ENCODE results near the gene DGKB.

The DGKB gene

GRCh38 chr7:14902589-14903067 lies at the start of gene DGKB:
Gene DGKB, minus strand, starts transcription at chr7:14902751.
- DNase-seq, result no peak

- no peak for DNase-seq
Observed at GRCh38 chr7:14950013-14950412, 47.5 kb upstream of the DGKB start.

DNA sequence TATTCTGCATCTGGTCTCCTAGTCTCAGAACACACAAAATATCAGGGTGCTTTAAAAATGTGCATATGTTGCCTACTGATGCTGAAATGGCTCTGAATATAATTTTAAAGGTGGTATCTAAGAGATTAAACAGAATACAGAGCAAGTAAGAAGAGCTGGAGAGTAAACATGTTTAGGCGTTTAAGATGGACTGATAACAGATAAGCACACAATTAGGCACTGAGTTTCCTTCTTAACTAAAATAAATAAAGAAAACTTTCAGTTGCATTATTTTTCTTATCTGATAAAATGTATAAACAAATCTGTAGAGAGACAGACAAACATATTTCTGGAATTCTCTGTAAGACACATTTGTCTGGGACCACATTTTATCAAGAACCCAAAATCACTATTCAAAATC lies 35.6 kb upstream of the DGKB start:
- no peak for DNase-seq

DNA sequence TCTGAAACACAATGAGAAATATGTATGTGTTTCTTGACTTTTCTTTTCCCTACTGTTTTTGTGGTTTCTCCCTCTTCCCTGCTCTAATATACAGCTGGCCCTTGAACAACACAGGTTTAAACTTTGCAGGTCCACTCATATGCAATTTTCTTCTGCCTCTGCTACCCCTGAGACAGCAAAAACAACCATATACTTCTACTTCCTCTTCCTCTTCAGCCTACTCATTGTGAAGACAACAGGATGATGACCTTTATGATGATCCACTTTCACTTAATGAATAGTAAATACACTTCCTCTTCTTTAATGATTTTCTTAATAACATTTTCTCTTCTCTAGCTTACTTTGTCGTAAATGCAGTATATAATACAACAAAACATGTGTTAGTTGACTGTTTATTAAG lies 35.0 kb upstream of the DGKB start:
- no peak for DNase-seq

- DNase-seq, result no peak
Observed at GRCh38 chr7:14936554-14936953, 34.0 kb upstream of the DGKB start.

GRCh38 chr7:14934839-14935238 lies 32.3 kb upstream of the DGKB start:
- no peak for DNase-seq

DNA sequence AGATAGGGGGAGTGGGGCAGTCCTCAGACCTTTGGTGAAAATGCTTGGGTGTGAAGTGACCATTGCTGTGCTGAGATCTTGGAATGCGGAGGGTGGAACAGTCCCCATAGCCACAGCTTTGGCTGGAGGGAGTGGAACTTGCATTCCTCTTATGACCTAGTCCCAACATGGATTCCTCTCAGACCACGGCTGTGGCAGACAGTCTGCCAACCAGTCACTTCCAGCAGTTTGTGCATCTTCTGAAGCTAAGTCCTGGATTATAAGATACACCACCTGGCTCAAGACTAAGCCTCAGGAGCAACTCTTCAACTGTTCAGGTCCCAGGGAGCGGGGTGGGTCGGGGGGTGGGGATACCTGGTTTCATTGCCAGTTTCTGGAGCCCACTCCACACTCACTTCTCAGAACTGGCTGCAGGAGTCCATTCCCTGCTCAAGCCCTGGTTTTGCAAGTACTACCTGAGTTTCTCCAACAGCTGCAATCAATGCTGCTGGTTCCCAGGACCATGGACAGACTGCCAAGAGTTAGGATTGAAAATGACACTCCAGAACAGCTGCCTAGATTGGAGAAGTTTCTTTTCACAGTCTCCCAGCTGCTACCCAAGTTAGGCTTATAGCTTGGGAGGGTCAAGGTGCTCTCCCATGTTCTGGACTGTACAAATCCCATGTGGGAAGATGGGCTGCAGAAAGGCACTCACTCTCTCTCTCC lies 29.1 kb upstream of the DGKB start:
- DNase-seq, result no peak

- no peak for DNase-seq
Observed at GRCh38 chr7:14924398-14924797, 21.8 kb upstream of the DGKB start.

DNA sequence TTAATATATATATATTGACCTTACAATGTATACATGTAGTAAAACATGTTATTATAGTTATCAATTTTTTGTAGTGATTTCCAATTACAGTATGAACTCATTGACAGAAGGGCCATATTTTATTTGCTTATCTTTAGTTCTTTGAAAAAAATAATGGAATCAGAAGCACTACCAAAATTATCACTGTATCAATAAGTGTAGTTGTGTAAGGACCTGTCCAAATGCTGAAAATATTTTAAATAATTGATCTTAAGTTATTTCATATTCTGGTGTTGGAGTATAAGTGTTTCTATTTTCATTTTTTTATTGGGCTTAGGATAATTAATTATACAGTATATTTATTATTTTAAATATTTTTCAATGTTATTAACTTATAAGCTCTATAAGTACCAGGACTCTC lies 8.5 kb upstream of the DGKB start:
- DNase-seq, result no peak

DNA sequence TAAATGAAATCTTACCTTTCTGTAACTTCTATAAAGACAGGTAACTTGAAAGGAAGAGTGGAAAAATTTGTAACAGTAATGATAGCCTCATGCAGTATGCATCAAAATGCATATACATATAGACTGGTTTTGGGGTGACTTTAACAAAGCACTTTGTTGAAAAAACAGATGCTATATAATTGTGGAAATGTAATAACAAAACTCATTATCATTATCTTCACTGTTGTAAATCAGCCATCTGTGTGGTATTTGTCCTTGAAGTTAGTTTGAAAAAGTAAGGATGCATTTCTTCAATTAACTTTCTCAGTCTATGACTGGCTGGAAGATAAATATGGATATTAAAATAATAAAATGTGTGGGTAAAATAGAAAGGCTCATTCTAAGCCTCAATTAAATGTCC lies 6.1 kb upstream of the DGKB start:
- DNase-seq, result no peak

DNA sequence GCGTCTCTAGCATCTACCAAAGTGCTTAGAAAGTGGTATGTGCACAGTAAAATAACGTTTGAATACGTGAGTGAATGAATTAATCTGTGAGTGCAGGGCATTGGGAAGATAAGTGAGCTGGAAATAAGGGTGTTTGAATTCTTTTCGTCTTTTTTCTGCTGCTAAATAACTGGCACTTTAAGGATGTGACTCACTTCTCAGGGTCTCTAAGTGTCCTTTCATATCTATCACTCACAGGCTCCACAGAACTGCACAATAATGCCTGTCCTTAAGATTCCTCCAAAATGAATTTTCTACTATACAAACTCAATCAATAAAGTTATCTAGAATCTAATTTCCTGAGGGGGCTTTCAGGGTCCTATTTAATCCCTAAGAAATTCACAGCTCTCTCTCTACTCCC lies 3.2 kb upstream of the DGKB start:
- no peak for DNase-seq

- DNase-seq, result no peak
Observed at GRCh38 chr7:14900051-14900450, 2.5 kb downstream of the DGKB start.

- DNase-seq, result no peak
Observed at GRCh38 chr7:14899030-14899429, 3.5 kb downstream of the DGKB start.

DNA sequence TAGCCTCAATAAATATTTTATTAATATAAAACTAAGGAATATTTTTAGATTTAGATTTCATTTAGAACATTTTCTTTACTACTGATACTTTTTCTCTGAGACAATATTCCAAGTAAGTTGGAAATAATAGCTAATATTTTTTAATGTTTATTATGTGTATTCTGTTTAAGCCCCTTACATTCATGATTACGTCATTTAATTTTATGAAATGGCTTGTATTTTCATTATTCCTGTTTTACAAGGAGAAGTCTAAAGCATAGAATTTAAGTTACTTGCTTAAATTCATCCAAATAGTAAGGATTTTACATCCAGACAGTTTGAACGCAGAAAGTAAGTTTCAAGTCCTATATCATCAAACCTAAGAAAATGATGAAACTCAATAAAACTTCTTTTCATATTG lies 6.1 kb downstream of the DGKB start:
- no peak for DNase-seq

DNA sequence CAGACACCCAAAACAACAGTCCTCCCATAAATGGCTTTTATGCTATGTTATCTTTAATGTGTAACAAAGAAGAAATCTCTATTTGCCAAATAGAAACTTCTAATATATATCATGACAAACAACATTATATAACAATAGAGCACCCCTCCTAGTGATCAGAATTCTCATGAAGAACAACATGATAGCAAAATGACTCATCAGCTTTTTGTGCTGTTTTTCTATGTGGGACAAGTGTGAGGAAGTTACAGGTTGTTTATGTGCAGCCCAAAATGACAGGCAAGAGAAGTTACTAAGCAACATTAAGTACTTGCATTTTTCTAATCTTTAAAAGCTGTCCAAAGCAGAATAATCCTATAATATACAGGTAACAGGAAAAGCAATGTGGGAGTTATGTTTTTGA lies 7.7 kb downstream of the DGKB start:
- DNase-seq, result no peak

- DNase-seq, result no peak
Observed at GRCh38 chr7:14892961-14893360, 9.6 kb downstream of the DGKB start.

GRCh38 chr7:14891289-14891688 lies 11.3 kb downstream of the DGKB start:
- DNase-seq, result no peak

DNA sequence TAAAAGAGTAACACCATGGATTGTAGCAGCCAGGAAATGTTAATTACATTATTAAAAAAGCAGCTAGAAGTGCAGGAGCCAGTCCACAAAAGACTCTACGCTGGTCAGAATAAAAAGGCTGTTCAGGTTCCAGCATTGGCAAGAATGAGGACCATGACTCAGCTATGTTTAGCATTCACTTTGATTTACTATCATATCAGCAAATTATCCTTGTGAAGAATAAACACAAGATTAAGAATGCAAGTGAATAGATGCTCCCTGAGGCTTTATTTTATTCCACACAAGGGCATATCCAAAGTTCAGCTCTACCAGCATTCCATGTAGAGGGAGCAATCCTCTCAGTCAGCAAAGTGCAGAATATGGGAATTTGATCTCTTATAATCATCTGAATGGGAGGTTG lies 13.6 kb downstream of the DGKB start:
- DNase-seq, result no peak

DNA sequence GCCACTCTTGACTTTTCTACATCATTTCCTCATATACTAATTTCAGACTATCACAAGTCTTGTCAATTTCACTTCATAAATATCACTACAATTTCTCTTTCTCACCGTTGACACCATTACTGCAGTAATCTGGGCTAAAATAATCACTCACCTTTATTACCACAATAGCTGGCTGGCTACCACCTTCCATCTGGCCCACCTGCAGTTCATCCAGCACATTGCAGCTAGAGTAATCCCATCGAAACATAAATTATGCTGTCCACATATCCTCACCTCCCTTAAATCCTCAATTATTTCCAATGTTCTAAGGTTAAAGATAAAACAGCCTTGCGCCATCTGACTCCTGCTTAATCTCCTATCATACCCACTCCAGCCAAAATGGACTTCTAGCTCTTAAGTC lies 16.0 kb downstream of the DGKB start:
- DNase-seq, result no peak

DNA sequence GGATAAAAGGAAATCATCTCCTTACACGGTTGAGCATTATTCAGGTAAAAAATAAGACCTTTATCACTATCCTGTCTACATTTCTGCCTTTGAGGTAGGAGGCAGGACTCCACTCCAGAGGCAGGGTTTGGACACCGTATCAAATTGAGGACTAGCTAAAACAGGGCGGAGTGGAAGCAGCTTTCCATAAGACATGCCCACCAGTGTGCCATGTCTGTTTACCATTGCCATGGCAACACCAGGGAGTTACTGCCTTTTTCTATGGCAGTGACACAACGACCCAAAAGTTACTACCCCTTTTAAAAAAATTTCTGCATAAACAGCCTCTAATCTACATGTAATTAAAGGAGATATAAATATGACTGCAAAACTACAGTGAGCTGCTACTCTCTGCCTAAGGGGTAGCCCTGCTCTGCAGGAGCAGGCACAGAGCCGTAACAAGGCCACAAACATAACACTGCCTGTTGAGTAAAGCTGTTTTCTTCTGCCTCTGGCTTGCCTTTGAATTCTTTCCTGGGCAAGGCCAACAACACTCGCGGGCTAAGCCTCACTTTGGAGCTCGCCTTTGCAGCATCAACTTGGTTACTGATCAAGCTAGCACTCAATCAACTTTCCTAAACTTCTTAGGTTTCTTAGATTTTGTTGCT lies 26.5 kb downstream of the DGKB start:
- no peak for DNase-seq

GRCh38 chr7:14871880-14872279 lies 30.7 kb downstream of the DGKB start:
- no peak for DNase-seq

DNA sequence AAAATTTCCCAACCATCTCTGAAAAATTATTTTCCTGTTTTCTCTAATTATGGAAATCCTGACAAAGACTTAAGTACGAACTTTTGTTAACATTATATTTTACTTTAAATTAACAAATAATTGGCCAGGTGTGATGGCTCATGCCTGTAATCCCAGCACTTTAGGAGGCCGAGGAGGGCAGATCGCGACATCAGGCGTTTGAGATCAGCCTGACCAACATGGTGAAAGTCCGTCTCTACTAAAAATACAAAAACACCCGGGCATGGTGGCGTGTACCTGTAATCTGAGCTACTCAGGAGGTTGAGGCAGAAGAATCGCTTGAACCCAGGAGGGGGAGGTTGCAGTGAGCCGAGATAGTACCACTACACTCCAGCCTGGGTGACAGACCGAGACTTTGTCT lies 32.2 kb downstream of the DGKB start:
- no peak for DNase-seq

GRCh38 chr7:14868937-14869336 lies 33.6 kb downstream of the DGKB start:
- no peak for DNase-seq

DNA sequence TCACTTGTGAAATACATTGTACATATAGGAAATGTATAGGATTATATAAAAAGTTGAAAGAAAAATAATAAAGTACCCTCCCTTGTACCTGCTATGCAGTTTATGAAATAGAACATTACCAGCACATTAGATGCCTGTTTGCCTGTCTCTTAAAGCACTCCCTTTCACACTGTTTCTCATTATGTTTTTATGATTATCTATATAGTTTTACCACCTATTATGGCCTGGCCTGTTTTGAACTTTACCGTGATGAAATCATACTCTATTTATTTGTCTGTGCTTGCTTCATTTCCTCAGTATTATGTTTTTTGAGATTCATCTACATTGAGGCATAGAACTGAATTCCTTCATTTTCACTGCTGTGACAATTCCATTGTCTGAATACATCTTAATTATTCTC lies 41.1 kb downstream of the DGKB start:
- DNase-seq, result no peak

- no peak for DNase-seq
Observed at GRCh38 chr7:14859267-14859666, 43.3 kb downstream of the DGKB start.

All from GOT3 (cell line).